ENCODE measurements around the gene FBXO24.

DNA sequence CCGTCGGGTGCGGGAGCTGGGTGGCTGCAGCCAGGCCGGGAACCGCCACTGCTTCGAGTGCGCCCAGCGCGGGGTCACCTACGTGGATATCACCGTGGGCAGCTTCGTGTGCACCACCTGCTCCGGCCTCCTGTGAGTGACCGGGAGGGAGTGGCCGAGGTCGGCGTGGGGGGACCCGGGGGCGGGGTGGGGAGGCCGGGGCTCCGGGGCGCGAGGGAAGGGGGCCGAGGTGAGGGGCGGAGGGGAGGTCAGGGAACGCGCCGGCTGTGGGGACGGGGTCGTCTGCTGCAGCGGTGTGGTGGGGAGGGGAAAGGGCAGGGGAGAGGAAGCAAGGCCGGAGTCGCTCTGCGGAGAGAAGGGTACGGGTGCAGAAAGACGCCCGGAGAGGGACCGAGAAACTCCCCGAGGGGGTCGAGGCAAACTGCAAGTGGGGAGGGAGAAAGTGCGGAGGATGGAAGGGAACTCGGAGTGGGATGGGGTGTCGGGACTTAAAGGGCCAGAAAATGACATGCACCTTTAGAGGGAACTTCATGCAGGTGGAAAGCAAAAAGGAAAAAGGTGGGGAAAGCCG lies 46.6 kb upstream of the FBXO24 start:
- TF ChIP-seq, protein P1, sequence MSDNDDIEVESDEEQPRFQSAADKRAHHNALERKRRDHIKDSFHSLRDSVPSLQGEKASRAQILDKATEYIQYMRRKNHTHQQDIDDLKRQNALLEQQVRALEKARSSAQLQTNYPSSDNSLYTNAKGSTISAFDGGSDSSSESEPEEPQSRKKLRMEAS (IDR thresholded peaks at IDR 0.05; ENCODE audit: low read depth, low read length) = no peak
- TF ChIP-seq EZH2 (IDR thresholded peaks at IDR 0.05; ENCODE audit: borderline replicate concordance, control insufficient read depth, low read depth, low read length) = no peak
- TF ChIP-seq CHD4 (IDR thresholded peaks at IDR 0.05) = no peak
- TF ChIP-seq SIN3A (IDR thresholded peaks at IDR 0.05; ENCODE audit: low read depth, low read length) = no peak
- TF ChIP-seq CEBPB (IDR thresholded peaks at IDR 0.05; ENCODE audit: borderline replicate concordance in 1 of 2, low read depth in 2 of 2, low read length in 2 of 2) = no peak
- TF ChIP-seq, protein P2, sequence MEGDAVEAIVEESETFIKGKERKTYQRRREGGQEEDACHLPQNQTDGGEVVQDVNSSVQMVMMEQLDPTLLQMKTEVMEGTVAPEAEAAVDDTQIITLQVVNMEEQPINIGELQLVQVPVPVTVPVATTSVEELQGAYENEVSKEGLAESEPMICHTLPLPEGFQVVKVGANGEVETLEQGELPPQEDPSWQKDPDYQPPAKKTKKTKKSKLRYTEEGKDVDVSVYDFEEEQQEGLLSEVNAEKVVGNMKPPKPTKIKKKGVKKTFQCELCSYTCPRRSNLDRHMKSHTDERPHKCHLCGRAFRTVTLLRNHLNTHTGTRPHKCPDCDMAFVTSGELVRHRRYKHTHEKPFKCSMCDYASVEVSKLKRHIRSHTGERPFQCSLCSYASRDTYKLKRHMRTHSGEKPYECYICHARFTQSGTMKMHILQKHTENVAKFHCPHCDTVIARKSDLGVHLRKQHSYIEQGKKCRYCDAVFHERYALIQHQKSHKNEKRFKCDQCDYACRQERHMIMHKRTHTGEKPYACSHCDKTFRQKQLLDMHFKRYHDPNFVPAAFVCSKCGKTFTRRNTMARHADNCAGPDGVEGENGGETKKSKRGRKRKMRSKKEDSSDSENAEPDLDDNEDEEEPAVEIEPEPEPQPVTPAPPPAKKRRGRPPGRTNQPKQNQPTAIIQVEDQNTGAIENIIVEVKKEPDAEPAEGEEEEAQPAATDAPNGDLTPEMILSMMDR (IDR thresholded peaks at IDR 0.05 in 2 of 3, conservative IDR thresholded peaks at IDR 0.05 in 1 of 3; ENCODE audit: control insufficient read depth in 2 of 3, extremely low read depth in 1 of 3, insufficient read depth in 1 of 3, low read depth in 3 of 3, low read length in 3 of 3) = no peak
- no peak for TF ChIP-seq TAF1 (IDR thresholded peaks at IDR 0.05; ENCODE audit: borderline replicate concordance, low read depth, low read length)
- TF ChIP-seq, protein P3, sequence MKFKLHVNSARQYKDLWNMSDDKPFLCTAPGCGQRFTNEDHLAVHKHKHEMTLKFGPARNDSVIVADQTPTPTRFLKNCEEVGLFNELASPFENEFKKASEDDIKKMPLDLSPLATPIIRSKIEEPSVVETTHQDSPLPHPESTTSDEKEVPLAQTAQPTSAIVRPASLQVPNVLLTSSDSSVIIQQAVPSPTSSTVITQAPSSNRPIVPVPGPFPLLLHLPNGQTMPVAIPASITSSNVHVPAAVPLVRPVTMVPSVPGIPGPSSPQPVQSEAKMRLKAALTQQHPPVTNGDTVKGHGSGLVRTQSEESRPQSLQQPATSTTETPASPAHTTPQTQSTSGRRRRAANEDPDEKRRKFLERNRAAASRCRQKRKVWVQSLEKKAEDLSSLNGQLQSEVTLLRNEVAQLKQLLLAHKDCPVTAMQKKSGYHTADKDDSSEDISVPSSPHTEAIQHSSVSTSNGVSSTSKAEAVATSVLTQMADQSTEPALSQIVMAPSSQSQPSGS (IDR thresholded peaks at IDR 0.05; ENCODE audit: low read length) = no peak

All from GM12878 (cell line).